Esophagus muscularis mucosa (tissue), 4 donors: Measurements from ENCODE around the gene GOLIM4. TPM values are rescaled to one million over a fixed set of nuclear protein-coding genes. Genes with fewer than 3 reads are reported as not detected.

Experiments
- DNase-seq: peaks from one replicate; pipeline ENCODE4 v3.0.0-alpha.2; 2017; ENCODE audit errors: extremely low spot score
- H3K27ac ChIP-seq, 4 donors: fragments of 200-600 bp; sonication (generic); replicated peaks in 1 of 4; 1 replicate in 3 of 4; 2 replicates in 1 of 4; pipeline ENCODE4 v1.5.1; 2016 to 2019; ENCODE audit warnings: mild to moderate bottlenecking in 1 of 4
- H3K27me3 ChIP-seq, 4 donors: fragments of 200-600 bp; sonication (generic); one replicate each; pipeline versions ENCODE4 v1.5.1 to v1.6.0; 2016 to 2019
- H3K36me3 ChIP-seq, 4 donors: fragments of 200-600 bp; sonication (generic); one replicate each; pipeline ENCODE4 v1.5.1; 2016 to 2019
- H3K4me1 ChIP-seq, 4 donors: fragments of 200-600 bp; sonication (generic); one replicate each; pipeline ENCODE4 v1.5.1; 2016 to 2019
- H3K4me3 ChIP-seq, 4 donors: fragments of 200-600 bp; sonication (generic); 1 replicate in 2 of 4; 2 replicates in 2 of 4; pipeline ENCODE4 v1.5.1; 2016 to 2019; ENCODE audit warnings: mild to moderate bottlenecking in 4 of 4, moderate library complexity in 1 of 4
- H3K9me3 ChIP-seq, 4 donors: fragments of 200-600 bp; sonication (generic); 1 replicate in 3 of 4; 2 replicates in 1 of 4; pipeline ENCODE4 v1.5.1; 2016 to 2019
- CTCF ChIP-seq, 3 experiments: fragments of 200-600 bp in 2 of 3; fragments of 450-650 bp in 1 of 3; sonication (generic) in 2 of 3; IDR thresholded peaks; one replicate each; pipeline ENCODE4 v1.5.1; 2017 to 2019; ENCODE audit warnings: antibody characterized with exemption in 3 of 3, mild to moderate bottlenecking in 2 of 3, moderate library complexity in 1 of 3
- EP300 ChIP-seq: sonication (generic); formaldehyde crosslinking; IDR thresholded peaks from one replicate; pipeline ENCODE4 v1.6.1; 2017; ENCODE audit warnings: antibody characterized with exemption
- POLR2A ChIP-seq: fragments of 450-650 bp; IDR thresholded peaks from one replicate; pipeline ENCODE4 v1.6.1; 2017; ENCODE audit warnings: antibody characterized with exemption, moderate library complexity, mild to moderate bottlenecking, low read depth
- POLR2AphosphoS5 ChIP-seq, 2 donors: sonication (generic); formaldehyde crosslinking; IDR thresholded peaks; one replicate each; pipeline ENCODE4 v1.6.1; 2017; ENCODE audit warnings: antibody characterized with exemption in 2 of 2
- WGBS: methylation state at CpG from one replicate; pipeline ENCODE4 v1.1.5; 2018; 5-methylcytosine and 5-hydroxymethylcytosine counted together
- intact Hi-C: fragments of 100-400 bp; cut with DNase I; formaldehyde crosslinking; loops from one replicate; pipeline ENCODE4 v1.15.1; 2023
- total RNA-seq, 4 donors: library from RNA; depleted of rRNA; stranded (reverse); fragments of >200 nt; gene quantifications; one replicate each; pipeline versions ENCODE4 v1.1.0 to v1.2.1, GENCODE V29; 2016

GOLIM4 gene
- total RNA-seq, 4 donors from 2014 or later: 41.7 to 46.5 (median 45.0) TPM

GRCh38 chr3:168113848-168114247 lies 18.1 kb upstream of the GOLIM4 start:
- no peaks in the 10 kb centered on the region for H3K9me3 ChIP-seq
- no peaks in the 10 kb centered on the region for H3K36me3 ChIP-seq
- WGBS: 93% methylated on average over 1 of the region's 1 CpG
- no peak for DNase-seq
- intact Hi-C loops: no loop called here
- no peaks in the 10 kb centered on the region for H3K27me3 ChIP-seq
- no peak overlapping the region for H3K4me3 ChIP-seq
- H3K4me1 ChIP-seq: peaks cover 0 to 4% (median 0%) of the 10 kb centered on the region in 4 donors
- no peak overlapping the region for H3K27ac ChIP-seq
- no peak for TF ChIP-seq POLR2A
- TF ChIP-seq POLR2AphosphoS5 (IDR thresholded peaks at IDR 0.05): no peak
- no peak for TF ChIP-seq CTCF (IDR thresholded peaks at IDR 0.05)
- TF ChIP-seq EP300: no peak

- Histone ChIP-seq H3K9me3 (no peaks in the 10 kb centered on the region), H3K27ac (no peak overlapping the region), H3K27me3 (no peaks in the 10 kb centered on the region), H3K4me3 (no peak overlapping the region), H3K4me1 (peaks cover 0 to 4% (median 0%) of the 10 kb centered on the region in 4 donors), H3K36me3 (no peaks in the 10 kb centered on the region)
- no peak for DNase-seq
- TF ChIP-seq POLR2A (no peak), CTCF (IDR thresholded peaks at IDR 0.05) (no peak), POLR2AphosphoS5 (IDR thresholded peaks at IDR 0.05) (no peak), EP300 (no peak)
- WGBS: 62% methylated on average over 3 of the region's 3 CpGs
- intact Hi-C loops: no loop called here
Observed at GRCh38 chr3:168112894-168113293, 17.2 kb upstream of the GOLIM4 start.

DNA sequence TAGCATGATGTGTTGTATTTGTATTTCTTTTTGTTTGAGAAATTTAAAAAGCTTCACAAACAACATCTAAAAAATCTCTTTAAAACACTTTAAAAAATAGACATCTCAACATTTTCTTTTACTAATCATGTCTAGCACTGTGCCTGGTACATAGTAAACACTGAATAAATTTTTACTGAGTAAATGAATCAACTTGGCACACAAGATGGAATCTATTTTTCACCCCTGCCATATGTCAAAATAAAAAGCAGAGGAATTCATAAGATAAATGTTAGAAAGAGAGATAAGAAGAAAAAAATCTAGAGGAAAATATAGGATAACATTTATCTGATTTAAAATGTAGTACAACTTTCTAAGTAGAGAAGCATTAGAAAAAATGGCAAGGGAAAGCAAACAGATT lies 8.6 kb upstream of the GOLIM4 start:
- no peaks in the 10 kb centered on the region for H3K4me1 ChIP-seq
- TF ChIP-seq CTCF (IDR thresholded peaks at IDR 0.05): no peak
- no peak for TF ChIP-seq EP300
- TF ChIP-seq POLR2A: no peak
- no peak for TF ChIP-seq POLR2AphosphoS5 (IDR thresholded peaks at IDR 0.05)
- no peak overlapping the region for H3K27ac ChIP-seq
- H3K9me3 ChIP-seq: no peaks in the 10 kb centered on the region
- DNase-seq: no peak
- no peak overlapping the region for H3K4me3 ChIP-seq
- no peaks in the 10 kb centered on the region for H3K27me3 ChIP-seq
- intact Hi-C loops: no loop called here
- no peaks in the 10 kb centered on the region for H3K36me3 ChIP-seq

- no peaks in the 10 kb centered on the region for H3K4me1 ChIP-seq
- intact Hi-C loops: no loop called here
- H3K27me3 ChIP-seq: no peaks in the 10 kb centered on the region
- no peak overlapping the region for H3K27ac ChIP-seq
- DNase-seq: no peak
- no peak for TF ChIP-seq POLR2A
- TF ChIP-seq EP300: no peak
- TF ChIP-seq CTCF (IDR thresholded peaks at IDR 0.05): no peak
- TF ChIP-seq POLR2AphosphoS5 (IDR thresholded peaks at IDR 0.05): no peak
- no peak overlapping the region for H3K4me3 ChIP-seq
- no peaks in the 10 kb centered on the region for H3K9me3 ChIP-seq
- H3K36me3 ChIP-seq: no peaks in the 10 kb centered on the region
- 86% methylated on average over 4 of the region's 4 CpGs for WGBS
Observed at GRCh38 chr3:168102735-168103410, 7.1 kb upstream of the GOLIM4 start.
